Loucy (cell line): Measurements from ENCODE around the gene SRPRB.

Experiments used
- H2AFZ ChIP-seq: fragments of 200-600 bp; sonication (generic); 2 replicates; pipeline ENCODE4 v1.6.0; 2016; ENCODE audit warnings: antibody characterized with exemption, mild to moderate bottlenecking, low read length, moderate library complexity
- H3F3A ChIP-seq: fragments of 200-600 bp; 2 replicates; pipeline ENCODE4 v1.6.0; 2016; ENCODE audit warnings: antibody characterized with exemption, low read depth, mild to moderate bottlenecking
- H3K27me3 ChIP-seq: fragments of 200-600 bp; sonication (generic); 2 replicates; pipeline ENCODE4 v1.6.1; 2014; ENCODE audit warnings: low read length, mild to moderate bottlenecking; ENCODE audit not compliant: insufficient read depth, poor library complexity, severe bottlenecking
- H3K36me3 ChIP-seq: fragments of 200-600 bp; sonication (generic); 2 replicates; pipeline ENCODE4 v1.6.1; 2016; ENCODE audit warnings: low read length; ENCODE audit not compliant: insufficient read depth
- H3K4me1 ChIP-seq: fragments of 200-600 bp; sonication (generic); 2 replicates; pipeline ENCODE4 v1.5.1; 2014; ENCODE audit warnings: low read length, mild to moderate bottlenecking; ENCODE audit not compliant: insufficient read depth, poor library complexity, severe bottlenecking
- H3K4me2 ChIP-seq: fragments of 200-600 bp; sonication (generic); 2 replicates; pipeline ENCODE4 v1.6.0; 2014; ENCODE audit warnings: antibody characterized with exemption, low read length, low read depth, mild to moderate bottlenecking; ENCODE audit not compliant: poor library complexity, severe bottlenecking
- H3K4me3 ChIP-seq: fragments of 200-600 bp; sonication (generic); 2 replicates; pipeline ENCODE4 v1.5.1; 2014; ENCODE audit warnings: low read length, mild to moderate bottlenecking, mixed read lengths; ENCODE audit not compliant: poor library complexity, severe bottlenecking
- H3K79me2 ChIP-seq: fragments of 200-600 bp; sonication (generic); 2 replicates; pipeline ENCODE4 v1.6.1; 2014; ENCODE audit warnings: low read length; ENCODE audit not compliant: insufficient read depth
- H3K9ac ChIP-seq: fragments of 200-600 bp; sonication (generic); 2 replicates; pipeline ENCODE4 v1.6.0; 2014; ENCODE audit warnings: mild to moderate bottlenecking, low read depth, low read length, moderate library complexity; ENCODE audit not compliant: poor library complexity, severe bottlenecking
- H3K9me2 ChIP-seq: fragments of 200-600 bp; sonication (generic); replicated peaks from 2 replicates; pipeline ENCODE4 v1.6.1; 2016; ENCODE audit warnings: low read depth, low read length, mixed read lengths
- H3K9me3 ChIP-seq: fragments of 200-600 bp; sonication (generic); 2 replicates; pipeline ENCODE4 v1.6.1; 2014; ENCODE audit warnings: mild to moderate bottlenecking, antibody characterized with exemption, low read length, low read depth; ENCODE audit not compliant: insufficient read depth
- H4K20me1 ChIP-seq: fragments of 200-600 bp; sonication (generic); 2 replicates; pipeline ENCODE4 v1.6.0; 2014; ENCODE audit warnings: antibody characterized with exemption, low read length, mild to moderate bottlenecking; ENCODE audit not compliant: insufficient read depth, poor library complexity, severe bottlenecking
- EZH2phosphoT487 ChIP-seq: fragments of 200-600 bp; IDR thresholded peaks from 2 replicates; pipeline ENCODE4 v1.6.1; 2018; ENCODE audit warnings: antibody characterized with exemption, mild to moderate bottlenecking, moderate library complexity, borderline replicate concordance
- TF ChIP-seq, protein P1 (sequence below): fragments of 200-600 bp; sonication (generic); conservative IDR thresholded peaks from 2 replicates; pipeline ENCODE4 v1.5.1; 2014; ENCODE audit warnings: mild to moderate bottlenecking, antibody characterized with exemption, low read length

Gene SRPRB

DNA sequence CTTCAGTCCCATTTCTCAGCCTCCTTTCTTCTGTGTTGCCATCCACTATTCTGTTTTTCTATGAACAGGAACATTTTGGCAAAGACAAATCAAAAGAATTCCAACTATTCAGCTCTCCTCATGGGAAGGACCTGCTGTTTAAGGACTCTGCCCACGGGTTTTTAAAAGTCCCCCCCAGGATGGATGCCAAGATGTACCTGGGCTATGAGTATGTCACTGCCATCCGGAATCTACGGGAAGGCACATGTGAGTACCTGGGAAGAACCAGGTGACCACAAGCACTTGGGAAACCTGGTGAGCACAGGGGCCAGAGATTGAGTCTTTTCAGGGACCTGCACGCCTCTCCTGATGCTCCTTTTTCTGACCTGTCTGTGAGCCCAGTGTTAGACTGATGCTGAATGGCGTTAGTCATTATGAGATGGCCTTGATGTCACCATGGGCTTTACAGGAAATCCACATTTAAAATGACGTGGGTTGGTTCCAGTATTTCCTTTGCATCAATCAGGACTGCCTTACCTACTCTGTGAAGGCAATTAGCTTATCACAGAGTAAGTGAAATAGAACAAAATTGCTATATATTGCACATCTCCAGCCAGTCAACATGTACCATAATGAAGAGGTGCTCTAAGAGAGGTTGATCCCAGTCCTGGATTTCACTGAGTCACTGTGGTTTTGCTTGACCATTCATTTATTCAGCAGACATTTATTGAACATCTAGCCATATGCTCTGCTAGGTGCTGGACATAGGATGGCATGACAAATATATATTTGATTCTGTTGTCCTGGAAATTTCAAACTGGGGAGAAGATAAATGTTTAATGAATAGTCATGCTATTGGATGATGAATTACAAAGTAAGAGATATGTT lies 47.7 kb upstream of the SRPRB start:
- Histone ChIP-seq H3K36me3 (no peaks in the 10 kb centered on the region), H3K27me3 (no peaks in the 10 kb centered on the region), H3K4me2 (no peak overlapping the region), H3K4me1 (no peaks in the 10 kb centered on the region), H3F3A (no peaks in the 10 kb centered on the region), H3K9ac (no peak overlapping the region), H4K20me1 (no peaks in the 10 kb centered on the region), H3K79me2 (no peaks in the 10 kb centered on the region), H3K9me3 (no peaks in the 10 kb centered on the region), H2AFZ (no peak overlapping the region), H3K4me3 (no peak overlapping the region), H3K9me2 (no peaks in the 10 kb centered on the region)
- TF ChIP-seq, protein P1, sequence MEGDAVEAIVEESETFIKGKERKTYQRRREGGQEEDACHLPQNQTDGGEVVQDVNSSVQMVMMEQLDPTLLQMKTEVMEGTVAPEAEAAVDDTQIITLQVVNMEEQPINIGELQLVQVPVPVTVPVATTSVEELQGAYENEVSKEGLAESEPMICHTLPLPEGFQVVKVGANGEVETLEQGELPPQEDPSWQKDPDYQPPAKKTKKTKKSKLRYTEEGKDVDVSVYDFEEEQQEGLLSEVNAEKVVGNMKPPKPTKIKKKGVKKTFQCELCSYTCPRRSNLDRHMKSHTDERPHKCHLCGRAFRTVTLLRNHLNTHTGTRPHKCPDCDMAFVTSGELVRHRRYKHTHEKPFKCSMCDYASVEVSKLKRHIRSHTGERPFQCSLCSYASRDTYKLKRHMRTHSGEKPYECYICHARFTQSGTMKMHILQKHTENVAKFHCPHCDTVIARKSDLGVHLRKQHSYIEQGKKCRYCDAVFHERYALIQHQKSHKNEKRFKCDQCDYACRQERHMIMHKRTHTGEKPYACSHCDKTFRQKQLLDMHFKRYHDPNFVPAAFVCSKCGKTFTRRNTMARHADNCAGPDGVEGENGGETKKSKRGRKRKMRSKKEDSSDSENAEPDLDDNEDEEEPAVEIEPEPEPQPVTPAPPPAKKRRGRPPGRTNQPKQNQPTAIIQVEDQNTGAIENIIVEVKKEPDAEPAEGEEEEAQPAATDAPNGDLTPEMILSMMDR: no peak
- TF ChIP-seq EZH2phosphoT487: no peak

DNA sequence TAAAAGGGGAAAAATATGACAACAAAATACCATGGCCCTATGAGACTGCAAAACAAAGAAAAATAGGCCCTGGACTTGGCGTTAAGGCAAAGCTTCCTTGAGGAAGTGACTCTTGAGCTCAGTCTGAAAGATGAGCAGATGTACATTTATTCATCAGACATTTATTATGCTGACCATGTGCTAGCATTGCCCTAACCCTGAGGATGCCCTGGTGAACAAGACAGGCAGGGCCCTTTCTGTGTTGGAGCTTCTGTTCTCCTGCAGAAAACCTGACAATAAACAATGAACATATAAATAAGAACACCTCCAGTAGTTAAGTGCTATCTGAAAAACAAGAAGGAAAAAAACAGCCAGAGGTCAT lies 47.1 kb upstream of the SRPRB start:
- Histone ChIP-seq H3K9me2 (no peaks in the 10 kb centered on the region), H2AFZ (no peak overlapping the region), H3K4me1 (no peaks in the 10 kb centered on the region), H3K27me3 (no peaks in the 10 kb centered on the region), H3K4me2 (no peak overlapping the region), H3F3A (no peaks in the 10 kb centered on the region), H3K4me3 (no peak overlapping the region), H4K20me1 (no peaks in the 10 kb centered on the region), H3K36me3 (no peaks in the 10 kb centered on the region), H3K9ac (no peak overlapping the region), H3K9me3 (no peaks in the 10 kb centered on the region), H3K79me2 (no peaks in the 10 kb centered on the region)
- no peak for TF ChIP-seq EZH2phosphoT487
- TF ChIP-seq, protein P1: no peak

DNA sequence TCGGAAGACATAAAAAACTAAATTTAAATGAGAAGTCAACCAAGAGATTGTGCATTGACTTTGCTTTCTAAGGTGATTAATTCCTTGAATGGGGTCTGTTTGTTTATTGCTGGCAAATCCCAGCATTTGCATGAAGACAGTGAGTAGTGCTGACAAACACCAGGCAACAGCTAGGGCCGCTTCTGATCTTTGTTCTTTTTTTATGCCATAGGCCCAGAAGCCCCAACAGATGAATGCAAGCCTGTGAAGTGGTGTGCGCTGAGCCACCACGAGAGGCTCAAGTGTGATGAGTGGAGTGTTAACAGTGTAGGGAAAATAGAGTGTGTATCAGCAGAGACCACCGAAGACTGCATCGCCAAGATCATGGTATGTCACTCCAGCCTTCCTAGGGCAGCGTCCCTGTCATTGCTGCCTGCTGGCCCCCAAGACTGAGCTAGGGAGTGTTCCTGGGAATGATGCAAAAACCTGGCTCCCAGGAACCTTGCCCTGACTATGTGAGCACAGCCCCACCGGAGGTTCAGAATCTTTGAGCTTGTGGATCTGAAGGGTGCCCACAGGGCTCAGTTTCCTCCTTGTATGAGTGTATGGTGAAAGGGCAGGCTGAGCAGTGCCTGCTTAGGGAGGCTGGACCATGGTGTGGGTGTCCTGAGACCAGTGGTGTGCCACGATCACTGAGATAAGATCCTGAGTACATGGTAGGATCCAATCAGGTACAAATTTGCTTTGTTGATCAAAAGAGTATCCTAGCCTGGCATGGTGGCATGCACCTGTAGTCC lies 46.5 kb upstream of the SRPRB start:
- Histone ChIP-seq H2AFZ (no peak overlapping the region), H3F3A (no peaks in the 10 kb centered on the region), H3K79me2 (no peaks in the 10 kb centered on the region), H3K9me3 (no peaks in the 10 kb centered on the region), H3K9ac (no peak overlapping the region), H3K36me3 (no peaks in the 10 kb centered on the region), H3K27me3 (no peaks in the 10 kb centered on the region), H4K20me1 (no peaks in the 10 kb centered on the region), H3K4me1 (no peaks in the 10 kb centered on the region), H3K4me2 (no peak overlapping the region), H3K9me2 (no peaks in the 10 kb centered on the region), H3K4me3 (no peak overlapping the region)
- no peak for TF ChIP-seq EZH2phosphoT487
- TF ChIP-seq, protein P1: no peak
